Measurements from ENCODE around the gene WTIP.

WTIP gene

DNA sequence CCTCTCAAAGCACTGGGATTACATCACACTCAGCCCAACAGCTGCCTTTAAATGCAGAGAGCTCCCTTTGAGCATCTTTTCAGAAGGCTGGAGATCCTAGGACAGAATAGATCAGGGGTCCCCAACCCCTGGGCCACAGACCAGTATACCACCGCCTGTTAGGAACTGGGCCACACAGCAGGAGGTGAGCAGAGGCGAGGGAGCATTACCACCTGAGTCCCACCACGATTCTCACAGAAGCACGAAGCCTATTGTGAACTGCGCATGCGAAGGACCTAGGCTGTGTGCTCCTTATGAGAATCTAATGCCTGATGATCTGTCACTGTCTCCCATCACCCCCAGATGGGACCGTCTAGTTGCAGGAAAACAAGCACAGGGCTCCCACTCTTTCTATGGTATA is 2.2 kb upstream of the WTIP start:
- DNase-seq: no peak

DNA sequence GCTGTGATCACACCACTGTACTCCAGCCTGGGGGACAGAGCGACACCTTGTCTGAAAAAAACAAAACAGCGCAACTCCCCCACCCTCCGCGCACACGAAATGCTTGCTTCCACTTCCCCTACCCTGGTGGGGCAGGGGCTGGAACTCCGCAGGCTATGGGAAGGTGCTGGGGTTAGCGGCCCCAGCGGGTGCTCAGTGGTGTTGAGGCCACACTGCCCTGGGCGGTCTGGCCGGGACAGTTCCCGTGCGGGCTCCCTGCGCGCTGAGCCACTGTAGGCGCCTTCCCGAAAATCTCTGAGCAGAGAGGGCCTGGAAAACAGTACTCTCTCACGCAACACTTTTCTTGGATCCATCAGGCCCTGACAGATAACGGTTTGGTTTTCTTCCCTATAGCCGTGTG is 1.1 kb upstream of the WTIP start:
- DNase-seq: no peak

DNA sequence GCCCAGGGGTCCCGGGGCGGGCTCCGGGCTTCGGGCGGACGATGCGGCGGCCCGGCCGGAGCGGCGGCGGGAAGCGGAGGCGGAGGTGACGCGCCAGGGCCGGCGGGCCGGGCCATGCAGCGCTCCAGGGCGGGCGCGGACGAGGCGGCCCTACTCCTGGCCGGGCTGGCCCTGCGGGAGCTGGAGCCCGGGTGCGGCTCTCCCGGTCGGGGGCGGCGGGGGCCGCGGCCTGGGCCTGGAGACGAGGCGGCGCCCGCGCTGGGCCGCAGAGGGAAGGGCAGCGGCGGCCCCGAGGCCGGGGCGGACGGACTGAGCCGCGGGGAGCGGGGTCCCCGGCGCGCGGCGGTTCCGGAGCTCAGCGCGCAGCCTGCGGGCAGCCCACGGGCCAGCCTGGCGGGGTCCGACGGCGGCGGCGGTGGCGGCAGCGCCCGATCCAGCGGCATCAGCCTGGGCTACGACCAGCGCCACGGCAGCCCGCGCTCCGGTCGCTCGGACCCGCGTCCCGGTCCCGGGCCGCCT is 362 bp downstream of the WTIP start:
- peak in 3 of 4 experiments; percentile 12 to 58 (median 45) for DNase-seq

DNA sequence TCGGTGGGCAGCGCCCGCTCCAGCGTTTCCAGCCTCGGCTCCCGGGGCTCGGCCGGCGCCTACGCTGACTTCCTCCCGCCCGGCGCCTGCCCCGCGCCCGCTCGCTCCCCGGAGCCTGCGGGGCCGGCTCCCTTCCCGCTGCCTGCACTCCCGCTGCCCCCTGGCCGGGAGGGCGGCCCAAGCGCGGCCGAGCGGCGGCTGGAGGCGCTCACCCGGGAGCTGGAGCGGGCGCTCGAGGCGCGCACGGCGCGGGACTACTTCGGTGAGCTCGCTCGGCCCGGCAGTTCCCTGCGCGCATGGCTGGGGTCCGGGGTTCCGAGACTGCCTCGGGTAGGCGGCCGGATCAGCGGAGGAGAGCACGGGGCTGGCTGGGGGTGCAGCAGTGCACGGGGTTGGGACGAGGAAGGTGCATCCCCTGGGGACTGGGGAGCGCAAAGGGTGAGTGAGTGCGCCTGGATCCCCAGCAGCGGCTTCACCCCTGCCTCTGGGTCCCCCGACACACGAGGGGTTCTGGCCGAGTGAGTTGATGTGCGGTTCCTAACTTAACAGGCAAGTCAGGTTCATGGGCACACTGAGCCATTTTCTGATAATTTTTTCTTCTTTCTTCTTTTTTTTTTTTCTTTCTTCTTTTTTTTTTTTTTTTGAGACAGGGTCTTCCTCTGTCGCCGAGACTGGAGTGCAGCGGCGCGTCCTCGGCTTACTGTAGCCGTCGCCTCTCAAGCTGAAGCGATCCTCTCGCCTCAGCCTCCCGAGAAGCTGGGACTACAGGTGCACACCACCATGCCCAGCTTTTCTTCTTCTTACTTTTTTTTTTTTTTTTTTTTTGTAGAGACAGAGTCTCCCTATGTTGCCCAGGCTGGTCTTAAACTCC is 1.1 kb downstream of the WTIP start:
- peak in 1 of 4 experiments; percentile 36 for DNase-seq

DNA sequence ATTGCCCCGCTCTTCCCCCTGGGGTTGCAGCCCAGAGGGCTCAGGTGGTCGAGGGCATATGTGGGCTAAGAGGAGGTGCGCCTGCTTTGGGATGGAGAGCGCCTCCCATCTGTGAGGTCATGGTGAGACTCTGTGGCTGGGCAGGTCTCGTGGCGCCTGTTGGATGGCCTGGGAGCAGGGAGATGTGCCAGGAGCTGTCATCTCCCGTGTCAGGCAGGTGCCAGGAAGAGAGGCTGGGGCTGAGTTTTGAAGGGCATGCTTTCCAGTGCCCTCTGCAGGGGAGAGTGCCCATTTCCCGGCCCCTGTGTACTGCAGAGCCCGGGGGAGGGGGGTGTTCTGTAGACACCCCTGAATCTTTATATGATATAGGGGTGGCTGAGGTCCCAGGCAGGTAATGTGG is 2.8 kb downstream of the WTIP start:
- no peak for DNase-seq

DNA sequence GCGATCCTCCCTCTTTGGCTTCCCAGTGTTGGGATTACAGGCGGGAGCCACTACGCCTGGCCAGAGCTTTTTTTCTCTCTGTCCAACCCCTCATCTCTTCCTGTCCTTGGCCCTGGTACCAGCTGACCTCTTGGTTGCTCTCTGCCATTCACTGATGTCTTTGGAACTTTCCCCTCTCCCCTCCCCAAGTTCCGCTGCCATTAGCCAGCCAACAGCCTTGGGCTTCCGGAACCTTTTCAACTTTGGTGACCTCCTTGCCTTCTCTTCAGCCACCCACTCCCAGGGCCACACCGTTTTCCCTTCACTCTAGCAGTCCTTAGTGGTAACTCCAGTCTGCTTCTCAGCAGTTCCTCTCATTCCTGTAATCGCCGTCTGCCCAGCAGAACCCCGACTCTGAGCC is 4.3 kb downstream of the WTIP start:
- DNase-seq: no peak

DNA sequence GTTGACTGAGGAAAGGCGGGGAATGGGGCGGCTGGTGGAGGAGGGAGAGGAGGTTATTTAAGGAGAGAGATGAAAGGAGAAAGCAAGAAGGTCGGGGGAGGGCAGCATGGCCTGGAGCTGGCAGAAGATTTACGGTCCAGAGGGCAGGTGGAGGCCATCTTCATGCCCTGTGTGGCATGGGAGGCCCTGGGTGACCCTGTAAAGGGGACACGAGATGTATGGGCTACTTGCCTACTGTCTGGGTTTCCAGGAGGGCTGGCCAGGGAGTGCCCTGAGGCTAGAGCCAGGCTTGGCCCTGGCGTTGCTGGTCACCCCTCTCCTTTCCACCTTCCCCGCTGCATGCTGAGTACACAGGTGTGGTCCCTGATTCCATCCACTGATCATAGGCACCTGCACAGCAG is 6.1 kb downstream of the WTIP start:
- no peak for DNase-seq

DNA sequence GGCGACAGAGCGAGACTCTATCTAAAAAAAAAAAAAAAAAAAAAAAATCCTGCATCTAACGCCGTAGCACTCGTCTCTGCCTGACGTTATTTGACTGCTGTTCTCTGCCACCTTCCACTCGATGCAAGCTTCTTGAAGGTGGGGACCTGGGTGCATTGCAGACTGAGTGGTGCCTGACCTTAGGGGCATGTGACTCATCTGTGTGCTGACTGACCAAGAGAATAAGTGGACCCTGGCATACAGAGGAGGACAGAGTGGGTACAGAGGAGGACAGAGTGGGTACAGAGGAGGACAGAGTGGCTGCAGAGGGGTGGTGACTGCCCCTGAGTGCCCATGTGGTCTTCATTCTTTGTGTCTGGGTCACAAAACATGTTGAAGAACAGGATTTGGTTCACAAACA is 7.6 kb downstream of the WTIP start:
- DNase-seq: no peak

DNA sequence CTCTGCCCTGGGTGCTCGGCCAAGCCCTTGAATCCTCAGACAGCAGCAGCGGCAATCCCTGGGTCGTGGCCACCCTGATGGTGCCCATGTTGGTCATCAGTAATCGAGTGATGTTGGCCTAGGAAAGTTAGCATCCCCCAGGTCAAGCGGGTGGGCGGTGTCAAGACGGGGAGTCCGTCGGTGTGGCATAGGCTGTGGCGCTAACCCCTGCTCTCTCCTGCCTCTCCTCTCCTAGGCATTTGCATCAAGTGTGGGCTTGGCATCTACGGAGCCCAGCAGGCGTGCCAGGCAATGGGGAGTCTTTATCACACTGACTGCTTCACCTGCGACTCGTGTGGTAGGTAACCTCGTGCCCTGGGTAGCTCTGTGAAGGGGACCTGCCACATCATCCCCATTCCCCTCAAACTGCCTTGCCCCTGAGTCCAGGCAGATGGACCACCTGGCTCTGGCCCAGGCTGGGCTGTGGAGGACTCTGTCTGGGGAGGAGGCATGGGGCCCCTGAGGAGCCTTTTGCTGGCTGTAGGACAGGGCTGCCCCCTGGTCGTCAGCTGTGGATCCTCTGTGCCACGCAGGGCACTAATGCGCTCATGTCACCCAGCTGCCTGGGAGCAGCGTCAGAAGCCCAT is 8.7 kb downstream of the WTIP start:
- DNase-seq: no peak

DNA sequence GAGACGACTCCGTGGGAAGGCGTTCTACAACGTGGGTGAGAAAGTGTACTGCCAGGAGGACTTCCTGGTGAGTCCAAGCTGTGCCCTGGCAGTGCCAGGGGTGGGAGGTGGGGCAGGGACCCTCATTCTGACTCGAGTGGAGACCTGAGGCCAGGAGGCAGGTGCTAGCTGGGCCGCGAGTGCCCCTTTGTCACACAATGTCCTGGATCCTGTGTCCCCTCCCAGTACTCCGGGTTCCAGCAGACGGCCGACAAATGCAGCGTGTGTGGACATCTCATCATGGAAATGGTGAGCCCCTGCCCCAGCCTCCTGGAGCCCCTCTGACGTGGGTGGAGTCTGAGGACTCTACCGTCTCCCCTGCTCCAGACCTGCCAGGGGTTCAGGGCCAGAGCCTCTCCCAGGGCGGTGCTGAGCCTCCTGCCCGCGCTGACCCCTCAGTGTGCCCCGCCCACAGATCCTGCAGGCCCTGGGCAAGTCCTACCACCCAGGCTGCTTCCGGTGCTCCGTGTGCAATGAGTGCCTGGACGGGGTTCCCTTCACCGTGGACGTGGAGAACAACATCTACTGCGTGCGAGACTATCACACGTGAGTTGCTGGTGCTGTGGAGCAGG is 11.6 kb downstream of the WTIP start:
- no peak for DNase-seq

DNA sequence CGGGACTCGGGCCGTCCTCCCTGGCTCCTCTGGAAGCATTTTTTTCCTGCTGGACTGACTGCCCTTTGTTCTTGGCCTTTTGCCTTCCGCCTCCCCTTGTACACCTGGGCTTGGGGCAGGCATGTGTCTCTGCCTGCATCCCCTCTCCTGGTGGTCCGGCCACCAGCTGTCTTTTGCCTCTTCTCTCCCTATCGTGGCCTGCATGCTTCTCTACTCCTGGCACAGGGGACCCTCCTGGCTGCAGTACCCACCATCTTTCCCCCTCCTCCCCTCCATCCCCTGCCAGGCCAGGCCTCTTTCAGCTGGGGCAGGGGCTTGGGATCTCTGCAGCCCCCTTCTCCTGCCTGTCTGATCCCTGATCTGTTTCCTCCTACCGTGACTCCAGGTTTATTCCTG is 12.1 kb downstream of the WTIP start:
- no peak for DNase-seq

DNA sequence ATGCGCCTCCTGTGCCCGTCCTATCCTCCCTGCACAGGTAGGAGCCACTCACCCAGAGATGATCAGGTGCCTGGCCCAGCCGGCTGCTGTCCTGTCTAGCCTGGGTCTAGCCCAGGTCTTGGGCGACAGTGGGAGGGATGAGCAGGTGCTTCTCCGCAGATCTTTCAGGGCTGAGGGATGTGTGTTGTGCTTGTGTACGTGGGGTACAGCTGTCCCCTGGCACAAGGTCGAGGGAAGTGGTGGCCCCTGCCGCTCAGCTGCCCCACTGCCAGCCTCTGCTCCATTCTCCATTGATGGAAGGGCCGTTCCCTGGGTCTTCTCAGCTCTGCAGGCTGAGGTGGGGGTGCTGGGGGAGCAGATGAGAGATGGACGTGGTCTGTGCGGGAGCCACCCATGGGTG is 13.0 kb downstream of the WTIP start:
- no peak for DNase-seq

DNA sequence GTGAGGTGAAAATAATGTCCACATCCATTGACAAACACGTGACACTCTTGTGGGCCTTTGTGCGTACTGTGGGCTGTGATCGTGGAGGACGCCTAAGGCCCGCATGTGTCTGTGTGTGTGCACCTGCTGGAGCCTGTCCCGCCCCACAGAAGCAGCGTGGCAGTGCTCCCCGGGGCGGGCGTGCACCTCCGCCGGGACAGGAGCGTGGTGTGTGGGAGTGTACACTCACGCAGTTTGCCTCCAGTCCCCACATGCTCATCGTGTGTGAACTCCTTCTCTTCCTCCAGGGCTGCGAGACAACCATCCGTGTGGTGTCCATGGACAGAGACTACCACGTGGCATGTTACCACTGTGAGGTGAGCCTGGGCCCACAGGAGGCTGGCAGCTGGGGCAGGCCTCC is 13.9 kb downstream of the WTIP start:
- DNase-seq: no peak

DNA sequence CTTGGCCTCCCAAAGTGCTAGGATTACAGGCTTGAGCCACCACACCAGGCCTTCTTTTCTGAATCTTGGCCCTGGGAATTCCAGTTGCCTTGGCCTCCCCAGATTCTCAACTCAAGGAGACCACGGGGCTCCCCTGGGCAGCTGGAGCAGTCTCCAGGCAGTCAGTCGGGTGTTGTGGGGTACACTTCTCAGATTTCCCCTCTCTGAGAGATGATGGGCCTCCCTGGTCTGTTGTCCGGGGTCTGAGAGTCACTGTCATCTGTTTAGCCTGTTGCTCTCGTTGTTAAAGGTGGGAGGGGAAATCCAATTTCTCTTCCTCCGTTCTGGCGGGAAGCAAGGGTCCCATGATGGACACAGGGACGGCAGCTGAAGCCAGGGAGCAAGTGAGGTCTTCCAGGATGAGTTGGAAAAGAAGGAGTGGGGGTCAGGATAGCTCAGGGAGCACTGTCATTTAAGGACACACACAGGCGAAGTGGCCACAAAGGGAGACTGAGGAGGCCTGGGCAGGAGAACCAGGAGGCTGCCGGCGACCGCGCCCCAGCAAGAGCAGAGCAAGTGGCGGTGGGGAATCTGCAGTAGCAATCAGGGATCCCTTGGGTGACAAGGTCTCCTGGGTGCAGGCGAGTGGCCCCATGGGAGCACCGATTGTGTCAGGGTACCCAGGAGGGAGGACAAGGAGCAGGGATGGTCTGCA is 15.7 kb downstream of the WTIP start:
- no peak for DNase-seq

DNA sequence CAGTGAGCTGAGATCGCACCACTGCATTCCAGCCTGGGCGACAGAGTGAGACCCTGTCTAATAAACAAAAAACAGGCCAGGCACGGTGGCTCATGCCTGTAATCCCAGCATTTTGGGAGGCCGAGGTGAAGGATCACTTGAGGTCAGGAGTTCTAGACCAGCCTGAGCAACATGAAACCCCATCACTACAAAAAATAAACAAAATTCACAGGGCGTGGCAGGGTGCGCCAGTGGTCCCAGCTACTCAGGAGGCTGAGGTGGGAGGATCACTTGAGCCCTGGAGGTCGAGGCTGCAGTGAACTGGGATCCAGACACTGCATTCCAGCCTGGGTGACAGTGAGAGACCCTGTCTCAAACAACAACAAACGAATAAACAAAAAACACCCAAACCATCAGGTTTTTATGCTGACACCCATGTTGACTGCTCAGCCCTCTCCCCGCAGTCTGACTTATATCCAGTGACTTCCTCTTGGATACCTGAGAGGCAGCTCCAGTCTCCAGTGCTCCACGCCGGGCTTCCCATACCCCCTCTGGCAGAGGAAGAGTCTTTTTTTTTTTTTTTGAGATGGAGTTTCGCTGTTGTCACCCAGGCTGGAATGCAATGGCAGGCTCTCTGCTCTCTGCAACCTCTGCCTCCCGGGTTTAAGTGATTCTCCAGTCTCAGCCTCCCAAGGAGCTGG is 17.7 kb downstream of the WTIP start:
- no peak for DNase-seq

DNA sequence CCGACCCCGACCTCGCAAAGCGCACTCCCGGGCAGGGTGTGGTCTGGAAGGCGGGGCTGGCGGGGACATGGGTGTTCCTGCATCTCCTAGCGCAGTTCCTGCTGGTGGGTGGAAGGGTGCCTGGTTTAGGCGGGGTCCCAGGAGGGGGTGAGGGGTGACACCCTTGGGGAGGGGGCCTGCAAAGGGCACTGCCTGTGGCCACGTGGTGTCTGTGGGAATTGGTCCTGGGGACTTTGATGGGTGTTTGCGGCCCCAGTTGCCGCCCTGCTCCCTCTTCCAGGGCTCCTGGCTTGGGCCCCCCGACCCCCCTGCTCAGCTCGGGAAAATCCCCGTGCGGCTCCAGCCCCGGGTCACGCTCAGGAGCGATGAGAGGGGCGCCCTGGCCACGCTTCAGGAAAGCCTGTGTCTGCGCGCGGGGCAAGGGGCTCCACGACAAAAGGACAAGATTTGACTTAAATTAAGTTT is 19.1 kb downstream of the WTIP start:
- no peak for DNase-seq

DNA sequence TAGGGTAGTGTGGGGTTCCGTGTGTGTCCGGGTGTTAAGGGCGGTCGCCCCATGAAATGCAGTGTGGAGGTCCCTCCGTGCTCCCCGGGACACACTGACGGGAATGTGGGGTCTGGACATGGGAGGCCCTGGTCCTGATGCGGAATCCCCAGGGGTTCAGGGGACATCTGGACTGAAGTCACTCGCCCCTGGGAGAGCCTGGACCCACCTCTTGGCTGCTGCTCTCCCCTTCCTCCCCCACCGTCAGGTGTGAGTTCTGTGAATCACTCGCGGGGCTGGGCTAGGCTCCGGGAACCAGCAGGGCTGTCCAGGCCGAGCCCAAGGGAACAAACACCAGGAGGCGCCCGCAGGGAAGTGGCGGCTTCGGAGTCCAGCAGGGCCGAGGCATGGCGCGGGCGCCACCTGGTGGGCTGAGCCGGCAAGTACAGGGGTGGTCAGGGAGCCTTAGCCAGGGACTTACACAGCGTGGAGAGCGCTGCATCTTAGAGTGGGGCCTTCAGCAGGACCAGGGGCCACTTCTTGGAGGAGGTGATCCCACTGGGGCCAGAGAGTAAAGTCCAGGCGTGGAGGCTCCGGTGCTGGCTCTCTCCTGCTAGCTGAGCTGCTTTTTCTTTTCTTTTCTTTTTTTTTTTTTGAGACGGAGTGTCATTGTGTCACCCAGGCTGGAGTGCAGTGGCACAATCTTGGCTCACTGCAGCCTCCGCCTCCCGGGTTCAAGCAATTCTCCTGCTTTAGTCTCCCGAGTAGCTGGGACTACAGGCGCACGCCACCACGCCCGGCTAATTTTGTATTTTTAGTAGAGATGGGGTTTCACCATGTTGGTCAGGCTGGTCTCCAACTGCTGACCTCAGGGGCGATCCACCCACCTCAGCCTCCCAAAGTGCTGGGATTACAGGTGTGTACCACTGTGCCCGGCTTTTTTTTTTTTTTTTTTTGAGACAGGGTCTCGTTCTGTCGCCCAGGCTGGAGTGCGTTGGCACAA is 20.1 kb downstream of the WTIP start:
- peak; percentile 92 to 97 (median 94) for DNase-seq

DNA sequence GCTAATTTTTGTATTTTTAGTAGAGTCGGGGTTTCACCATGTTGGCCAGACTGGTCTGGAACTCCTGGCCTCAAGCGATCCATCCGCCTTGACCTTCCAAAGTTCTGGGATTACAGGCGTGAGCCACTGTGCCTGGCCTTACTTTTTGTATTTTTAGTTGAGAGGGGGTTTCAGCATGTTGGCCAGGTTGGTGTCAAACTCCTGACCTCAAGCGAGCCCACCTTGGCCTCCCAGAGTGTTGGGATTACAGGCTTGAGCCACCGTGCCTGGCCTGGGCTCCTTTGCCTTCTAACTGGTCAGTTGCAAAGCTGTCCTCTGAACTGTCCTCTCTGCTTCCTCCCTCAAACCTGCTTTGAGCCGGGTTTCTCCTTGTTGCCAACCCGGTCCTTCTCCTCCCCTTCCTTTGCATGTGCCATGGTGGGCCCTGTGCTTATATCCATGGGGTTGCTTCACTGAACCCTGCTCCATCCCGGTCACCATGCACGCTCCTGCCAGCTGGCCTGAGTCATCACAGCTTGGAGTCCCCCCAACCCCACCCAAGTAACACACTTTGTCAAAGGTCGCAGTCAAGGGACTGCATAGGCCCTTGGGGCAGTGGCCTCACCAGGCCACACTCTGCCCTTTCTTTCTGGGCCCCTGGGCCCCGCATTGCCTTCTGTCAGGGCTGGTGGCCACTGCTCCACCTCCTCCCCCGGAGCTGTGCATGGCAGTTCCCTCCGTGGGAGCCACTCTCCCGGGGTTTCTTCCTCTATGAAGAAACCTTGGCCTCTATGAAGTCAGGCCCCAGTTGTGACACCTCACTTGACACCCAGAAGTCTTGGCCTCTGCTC is 21.2 kb downstream of the WTIP start:
- DNase-seq: peak in 3 of 4 experiments; percentile 33 to 83 (median 74)

DNA sequence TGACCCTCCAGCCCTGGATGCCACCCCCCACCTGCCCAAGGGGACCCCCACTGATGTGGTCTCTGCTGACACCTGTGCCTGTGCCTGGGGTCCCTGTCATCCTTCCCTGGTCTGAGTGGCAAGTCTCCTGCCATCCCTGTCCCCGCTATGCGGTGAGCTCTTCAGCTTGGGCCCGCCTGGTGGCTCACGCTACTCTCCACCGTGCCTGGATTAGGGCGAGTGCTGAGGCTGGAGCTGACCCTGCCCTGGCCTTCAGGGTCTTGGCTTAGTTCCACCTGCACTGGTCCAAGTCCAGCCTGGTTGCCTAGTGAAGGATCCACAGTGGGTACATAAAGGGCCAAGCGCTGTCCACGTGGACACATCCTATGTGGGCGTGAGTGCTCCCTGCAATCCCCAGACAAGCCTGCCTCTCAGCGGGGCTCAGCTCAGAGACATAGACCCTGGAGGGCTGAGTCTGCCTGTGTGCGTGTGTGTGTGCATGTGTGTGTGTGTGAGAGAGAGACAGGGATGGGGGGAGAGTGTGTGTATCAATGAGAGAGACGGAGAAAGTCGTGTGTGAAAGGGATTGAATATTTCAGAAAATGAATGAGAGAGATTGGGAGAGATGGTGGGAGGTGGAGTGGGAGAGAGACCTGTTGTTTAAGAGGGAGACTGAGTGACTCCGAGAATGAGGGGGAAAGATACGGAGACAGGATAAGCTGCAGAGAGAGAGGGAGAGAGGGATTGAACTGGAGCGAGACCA is 22.1 kb downstream of the WTIP start:
- no peak for DNase-seq

Data from suppressor macrophage (primary cell).